GM12891 (cell line): ENCODE data around the gene GCNA.

Experiments used
- POLR2A ChIP-seq: IDR thresholded peaks from 2 replicates; pipeline ENCODE4 v1.6.1; 2011; ENCODE audit warnings: low read depth, low read length, control low read depth
- POLR2AphosphoS5 ChIP-seq: IDR thresholded peaks from 2 replicates; pipeline ENCODE4 v1.6.1; 2011; ENCODE audit warnings: low read depth, low read length, control low read depth
- POU2F2 ChIP-seq: IDR thresholded peaks from 2 replicates; pipeline ENCODE4 v1.6.1; 2011; ENCODE audit warnings: low read depth, mild to moderate bottlenecking, control low read depth, low read length, moderate library complexity
- SPI1 ChIP-seq: IDR thresholded peaks from 2 replicates; pipeline ENCODE4 v1.6.1; 2011; ENCODE audit warnings: low read depth, low read length, control low read depth
- TAF1 ChIP-seq: IDR thresholded peaks from 2 replicates; pipeline ENCODE4 v1.6.1; 2011; ENCODE audit warnings: low read depth, low read length, control low read depth

DNA sequence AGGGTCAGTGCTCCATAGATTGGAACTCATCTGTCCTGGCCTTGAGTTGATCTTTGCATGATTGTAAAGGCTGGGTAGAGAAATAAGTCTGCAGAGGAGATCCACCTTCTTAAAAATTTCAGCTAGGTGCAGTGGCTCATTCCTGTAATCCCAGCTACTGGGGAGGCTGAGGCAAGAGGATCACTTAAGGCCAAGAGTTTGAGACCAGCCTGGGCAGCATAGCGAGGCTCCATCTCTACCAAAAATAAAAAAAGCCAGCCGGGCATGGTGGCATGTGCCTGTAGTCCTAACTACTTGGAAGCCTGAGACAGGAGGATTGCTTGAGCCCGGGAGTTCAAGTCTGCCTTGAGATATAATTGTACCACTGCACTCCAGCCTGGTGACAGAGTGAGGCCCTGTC, 40.5 kb downstream of the GCNA start:
- TF ChIP-seq POLR2AphosphoS5 (no peak), TAF1 (no peak), SPI1 (no peak), POLR2A (no peak), POU2F2 (no peak)
